HAP-1 (cell line): ENCODE data around the gene SEMA3B.
A peak's percentile ranks its signal among the peaks of the same experiment; 100 is the strongest.
"Not testable (repeated sequence)": the region's sequence is repeated elsewhere in the genome, so short reads cannot be mapped to it uniquely, and the experiment has no call there.

Experiments used
- DNase-seq, 2 experiments: peaks; one replicate each; pipeline ENCODE4 v3.0.0-alpha.2; 2016 to 2020; ENCODE audit warnings: low spot score in 2 of 2
- H3K27me3 ChIP-seq: fragments of 250-450 bp; sonication (Bioruptor Pico); 2 replicates; pipeline ENCODE4 v1.5.1; 2020; ENCODE audit warnings: low read depth, mild to moderate bottlenecking, moderate library complexity
- H3K36me3 ChIP-seq: fragments of 250-450 bp; sonication (Bioruptor Pico); replicated peaks from 2 replicates; pipeline ENCODE4 v1.5.1; 2020; ENCODE audit warnings: mild to moderate bottlenecking
- H3K4me1 ChIP-seq: fragments of 250-450 bp; sonication (Bioruptor Pico); 2 replicates; pipeline ENCODE4 v1.5.1; 2020; ENCODE audit warnings: mild to moderate bottlenecking
- H3K4me3 ChIP-seq: fragments of 250-450 bp; sonication (Bioruptor Pico); 2 replicates; pipeline ENCODE4 v1.5.1; 2020; ENCODE audit warnings: mild to moderate bottlenecking, moderate library complexity
- H3K9me3 ChIP-seq: fragments of 250-450 bp; sonication (Bioruptor Pico); 2 replicates; pipeline ENCODE4 v1.5.1; 2020; ENCODE audit warnings: mild to moderate bottlenecking, moderate library complexity
- in situ Hi-C: fragments of 300-500 bp; cut with MboI; formaldehyde crosslinking; loops from 3 replicates; pipeline ENCODE4 v1.14.3; 2020; ENCODE audit warnings: low sequenced_read_pairs, inconsistent platforms, mixed read lengths

Gene SEMA3B

GRCh38 chr3:50266017-50266416 is 2.9 kb upstream of the SEMA3B start:
- Histone ChIP-seq H3K4me1 (peaks cover 17% of the 10 kb centered on the region), H3K4me3 (no peak overlapping the region), H3K27me3 (peaks cover 4% of the 10 kb centered on the region), H3K36me3 (no peaks in the 10 kb centered on the region), H3K9me3 (no peaks in the 10 kb centered on the region)
- no peak for DNase-seq
- in situ Hi-C loops, result no loop called here

- H3K4me1 ChIP-seq, result peaks cover 16% of the 10 kb centered on the region
- no peaks in the 10 kb centered on the region for H3K9me3 ChIP-seq
- peaks cover 4% of the 10 kb centered on the region for H3K27me3 ChIP-seq
- in situ Hi-C loops, result no loop called here
- no peak overlapping the region for H3K4me3 ChIP-seq
- no peak for DNase-seq
- no peaks in the 10 kb centered on the region for H3K36me3 ChIP-seq
Observed at GRCh38 chr3:50266836-50267235, 2.1 kb upstream of the SEMA3B start.

GRCh38 chr3:50267280-50267913 is 1.6 kb upstream of the SEMA3B start:
- H3K4me1 ChIP-seq, result peaks cover 16% of the 10 kb centered on the region
- peaks cover 4% of the 10 kb centered on the region for H3K27me3 ChIP-seq
- peak in 1 of 2 experiments; percentile 45 for DNase-seq
- no peak overlapping the region for H3K4me3 ChIP-seq
- no peaks in the 10 kb centered on the region for H3K9me3 ChIP-seq
- H3K36me3 ChIP-seq, result no peaks in the 10 kb centered on the region
- in situ Hi-C loops, result no loop called here

- Histone ChIP-seq H3K4me3 (no peak overlapping the region), H3K36me3 (no peaks in the 10 kb centered on the region), H3K9me3 (no peaks in the 10 kb centered on the region), H3K4me1 (peaks cover 16% of the 10 kb centered on the region), H3K27me3 (peaks cover 4% of the 10 kb centered on the region)
- DNase-seq, result no peak
- in situ Hi-C loops, result no loop called here
Observed at GRCh38 chr3:50268276-50268675, 671 bp upstream of the SEMA3B start.

- peaks cover 4% of the 10 kb centered on the region for H3K27me3 ChIP-seq
- peaks cover 8% of the 10 kb centered on the region for H3K4me1 ChIP-seq
- no peaks in the 10 kb centered on the region for H3K36me3 ChIP-seq
- in situ Hi-C loops, result no loop called here
- DNase-seq, result no peak
- H3K4me3 ChIP-seq, result no peak overlapping the region
- no peaks in the 10 kb centered on the region for H3K9me3 ChIP-seq
Observed at GRCh38 chr3:50269460-50269859, 513 bp downstream of the SEMA3B start.

- H3K27me3 ChIP-seq, result peaks cover 4% of the 10 kb centered on the region
- no peak for DNase-seq
- no peak overlapping the region for H3K4me3 ChIP-seq
- no peaks in the 10 kb centered on the region for H3K36me3 ChIP-seq
- in situ Hi-C loops, result loop anchor here (5.0 kb wide), 2 partner anchors 78 to 148 kb away; partner anchors contain the start of gene GNAT1
- H3K4me1 ChIP-seq, result peaks cover 3% of the 10 kb centered on the region
- H3K9me3 ChIP-seq, result no peaks in the 10 kb centered on the region
Observed at GRCh38 chr3:50269977-50270413, 1.0 kb downstream of the SEMA3B start.

GRCh38 chr3:50270422-50271224 is 1.7 kb downstream of the SEMA3B start:
- no peak overlapping the region for H3K4me3 ChIP-seq
- no peak for DNase-seq
- no peaks in the 10 kb centered on the region; the same call in 1 of the 2 replicates for H3K4me1 ChIP-seq
- in situ Hi-C loops, result loop anchor here (5.0 kb wide), 2 partner anchors 78 to 148 kb away; partner anchors contain the start of gene GNAT1
- H3K36me3 ChIP-seq, result no peaks in the 10 kb centered on the region
- H3K27me3 ChIP-seq, result peaks cover 4% of the 10 kb centered on the region
- no peaks in the 10 kb centered on the region for H3K9me3 ChIP-seq

GRCh38 chr3:50271314-50271936 is 2.5 kb downstream of the SEMA3B start:
- in situ Hi-C loops, result loop anchor here (5.0 kb wide), 2 partner anchors 79 to 149 kb away; partner anchors contain the start of gene GNAT1
- H3K27me3 ChIP-seq, result peaks cover 4% of the 10 kb centered on the region
- no peaks in the 10 kb centered on the region for H3K36me3 ChIP-seq
- H3K4me1 ChIP-seq, result no peaks in the 10 kb centered on the region; the same call in 1 of the 2 replicates
- no peaks in the 10 kb centered on the region for H3K9me3 ChIP-seq
- DNase-seq, result no peak
- no peak overlapping the region for H3K4me3 ChIP-seq

GRCh38 chr3:50272538-50272910 is 3.6 kb downstream of the SEMA3B start:
- not testable (repeated sequence) for H3K27me3 ChIP-seq, H3K36me3 ChIP-seq, H3K9me3 ChIP-seq, DNase-seq, H3K4me1 ChIP-seq, H3K4me3 ChIP-seq
- in situ Hi-C loops, result loop anchor here (5.0 kb wide), 2 partner anchors 80 to 150 kb away; partner anchors contain the start of gene GNAT1

GRCh38 chr3:50272911-50273688 is 4.2 kb downstream of the SEMA3B start:
- Histone ChIP-seq H3K4me1 (no peaks in the 10 kb centered on the region; the same call in 1 of the 2 replicates), H3K4me3 (peak overlapping the region; percentile 25)
- in situ Hi-C loops, result loop anchor here (5.0 kb wide), 2 partner anchors 81 to 151 kb away; partner anchors contain the start of gene GNAT1

GRCh38 chr3:50273689-50274065 is 4.7 kb downstream of the SEMA3B start:
- in situ Hi-C loops, result loop anchor here (5.0 kb wide), 2 partner anchors 81 to 151 kb away; partner anchors contain the start of gene GNAT1
- H3K9me3 ChIP-seq, result no peaks in the 10 kb centered on the region
- H3K4me1 ChIP-seq, result no peaks in the 10 kb centered on the region; the same call in 1 of the 2 replicates
- no peak for DNase-seq
- H3K4me3 ChIP-seq, result no peak overlapping the region
- H3K27me3 ChIP-seq, result no peaks in the 10 kb centered on the region
- no peaks in the 10 kb centered on the region for H3K36me3 ChIP-seq

More at GRCh38 chr3:50272911-50273688, 4.2 kb downstream of the SEMA3B start:
- DNase-seq, result peak; percentile 58 to 93
- Histone ChIP-seq H3K9me3 (no peaks in the 10 kb centered on the region), H3K27me3 (no peaks in the 10 kb centered on the region), H3K36me3 (no peaks in the 10 kb centered on the region)

- H3K9me3 ChIP-seq, result no peaks in the 10 kb centered on the region
- no peaks in the 10 kb centered on the region for H3K27me3 ChIP-seq
- H3K4me3 ChIP-seq, result no peak overlapping the region; the same call in 1 of the 2 replicates
- DNase-seq, result peak; percentile 40 to 87
- H3K4me1 ChIP-seq, result no peaks in the 10 kb centered on the region; the same call in 1 of the 2 replicates
- no peaks in the 10 kb centered on the region for H3K36me3 ChIP-seq
- in situ Hi-C loops, result loop anchor here (5.0 kb wide), 2 partner anchors 82 to 152 kb away; partner anchors contain the start of gene GNAT1
Observed at GRCh38 chr3:50274371-50275104, 5.6 kb downstream of the SEMA3B start.
